ENCODE measurements around the gene INPP5A. TPM values are rescaled to one million over a fixed set of nuclear protein-coding genes. Genes with fewer than 3 reads are reported as not detected.

The INPP5A gene
- total and polyA plus RNA-seq, 4 donors: 34.7 to 43.5 (median 41.2) TPM

DNA sequence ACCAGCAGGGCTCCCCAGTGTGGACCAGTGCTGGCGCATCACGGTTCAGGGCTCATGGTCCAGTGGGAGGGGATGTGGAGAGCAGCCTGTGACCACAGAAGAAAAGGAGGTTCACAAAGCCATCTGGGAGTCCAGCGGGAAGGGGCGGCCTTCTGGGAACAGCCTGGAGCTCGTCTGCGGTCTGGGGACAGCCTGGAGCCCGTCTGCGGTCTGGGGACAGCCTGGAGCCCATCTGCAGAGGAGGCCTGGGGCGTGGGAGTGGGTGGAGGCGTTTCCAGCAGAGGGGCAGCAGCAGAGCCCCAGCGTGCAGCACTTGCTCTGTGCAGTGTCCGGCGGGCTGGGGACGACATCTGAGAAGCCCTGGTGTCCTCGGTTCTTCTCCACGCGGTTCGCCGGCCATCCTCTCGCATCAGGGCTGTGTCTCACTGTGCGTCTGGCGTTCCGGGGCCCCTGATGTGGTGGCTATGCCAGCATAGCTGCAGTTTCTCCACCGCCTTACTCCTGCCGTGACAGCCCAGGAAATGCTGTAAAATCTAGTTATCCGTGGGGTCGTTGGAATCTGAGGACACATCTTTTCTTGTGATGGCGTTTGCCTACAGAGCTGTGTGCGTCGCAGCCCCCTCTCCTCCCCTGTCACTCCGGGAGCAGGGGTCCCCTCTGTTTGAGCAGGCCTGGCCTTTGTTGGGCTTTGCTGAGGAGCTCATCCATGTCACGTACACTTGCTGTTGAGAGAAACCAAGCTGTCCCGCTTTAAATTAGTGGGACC lies 104.6 kb downstream of the INPP5A start:
- H3K4me3 ChIP-seq (ENCODE audit: low read depth, low read length): no peak overlapping the region
- H3K9me3 ChIP-seq (ENCODE audit: control insufficient read depth, insufficient read depth, low read length): no peaks in the 10 kb centered on the region
- peaks cover 29% of the 10 kb centered on the region for H3K36me3 ChIP-seq (ENCODE audit: control insufficient read depth, insufficient read depth, low read length)
- peaks cover 18% of the 10 kb centered on the region for H3K4me1 ChIP-seq (ENCODE audit: control insufficient read depth, insufficient read depth, low read length)
- H3K27ac ChIP-seq (ENCODE audit: low read depth, low read length): no peak overlapping the region
- DNase-seq (ENCODE audit: low read depth in 4 of 6, low spot score in 6 of 6): no peak
- no peaks in the 10 kb centered on the region for H3K27me3 ChIP-seq (ENCODE audit: control insufficient read depth, insufficient read depth, low read length)
- 83% methylated on average over 33 of the region's 33 CpGs for WGBS (ENCODE audit: insufficient coverage)

DNA sequence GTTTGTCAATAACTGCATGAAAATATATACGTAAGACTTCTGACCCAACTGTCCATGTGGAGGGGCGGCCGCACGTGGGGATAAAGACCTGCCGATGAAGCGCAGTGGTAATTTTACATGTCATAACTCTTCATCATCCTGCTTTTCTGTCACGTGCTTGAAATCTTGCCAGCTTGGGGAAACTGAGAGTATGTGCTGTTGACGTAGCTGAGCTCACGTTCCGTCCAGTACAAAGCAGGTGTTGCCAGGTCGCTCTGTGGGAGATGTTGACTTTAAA lies 105.1 kb downstream of the INPP5A start:
- Histone ChIP-seq H3K9me3 (ENCODE audit: control insufficient read depth, insufficient read depth, low read length) (no peaks in the 10 kb centered on the region), H3K4me1 (ENCODE audit: control insufficient read depth, insufficient read depth, low read length) (peaks cover 15% of the 10 kb centered on the region), H3K27me3 (ENCODE audit: control insufficient read depth, insufficient read depth, low read length) (no peaks in the 10 kb centered on the region), H3K4me3 (ENCODE audit: low read depth, low read length) (no peak overlapping the region), H3K36me3 (ENCODE audit: control insufficient read depth, insufficient read depth, low read length) (peaks cover 29% of the 10 kb centered on the region), H3K27ac (ENCODE audit: low read depth, low read length) (no peak overlapping the region)
- WGBS (ENCODE audit: insufficient coverage): 82% methylated on average over 5 of the region's 11 CpGs
- no peak for DNase-seq (ENCODE audit: low read depth in 4 of 6, low spot score in 6 of 6)

DNA sequence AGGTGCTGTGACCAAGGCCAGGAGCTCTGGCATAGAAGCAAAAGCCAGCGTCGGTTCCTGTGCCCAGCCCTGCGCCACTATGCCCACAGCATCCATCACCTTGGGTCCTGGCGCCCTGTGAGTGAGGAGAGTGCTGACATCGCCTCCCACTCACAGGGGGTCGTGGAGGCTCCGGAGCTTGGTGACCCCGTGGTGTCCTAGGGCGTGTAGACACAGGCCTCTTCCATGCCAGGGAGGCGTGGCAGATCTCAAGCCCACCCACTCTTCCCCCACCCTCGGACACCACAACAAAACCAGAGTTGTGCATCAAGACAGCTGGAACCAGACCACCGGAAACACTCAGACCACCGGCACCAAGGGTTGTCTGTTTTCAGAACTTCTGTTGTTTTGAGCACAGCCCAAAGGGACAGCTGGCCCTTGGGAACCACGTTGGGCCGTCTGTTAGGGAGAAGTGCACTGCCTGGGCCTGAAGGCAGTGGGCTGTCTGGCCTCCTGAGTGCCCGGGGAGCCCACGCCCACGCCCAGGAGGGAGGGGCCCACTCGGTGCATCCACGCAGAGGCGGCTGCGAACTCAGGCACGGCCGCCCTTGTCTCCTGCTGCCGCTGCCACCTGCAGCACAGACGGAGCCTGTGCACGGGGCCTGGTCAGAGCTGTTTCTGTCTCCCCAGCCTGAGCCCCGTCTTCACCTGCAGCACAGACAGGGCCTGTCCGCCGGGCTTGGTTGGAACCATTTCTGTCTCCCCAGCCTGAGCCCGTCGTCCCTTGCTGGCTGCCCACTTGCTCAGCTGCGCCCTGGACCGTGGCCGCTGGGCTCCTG lies 106.3 kb downstream of the INPP5A start:
- DNase-seq (ENCODE audit: low read depth in 4 of 6, low spot score in 6 of 6): no peak
- Histone ChIP-seq H3K4me1 (ENCODE audit: control insufficient read depth, insufficient read depth, low read length) (peaks cover 15% of the 10 kb centered on the region), H3K36me3 (ENCODE audit: control insufficient read depth, insufficient read depth, low read length) (peaks cover 32% of the 10 kb centered on the region), H3K4me3 (ENCODE audit: low read depth, low read length) (no peak overlapping the region), H3K9me3 (ENCODE audit: control insufficient read depth, insufficient read depth, low read length) (no peaks in the 10 kb centered on the region), H3K27ac (ENCODE audit: low read depth, low read length) (no peak overlapping the region), H3K27me3 (ENCODE audit: control insufficient read depth, insufficient read depth, low read length) (no peaks in the 10 kb centered on the region)
- 70% methylated on average over 33 of the region's 35 CpGs for WGBS (ENCODE audit: insufficient coverage)

DNA sequence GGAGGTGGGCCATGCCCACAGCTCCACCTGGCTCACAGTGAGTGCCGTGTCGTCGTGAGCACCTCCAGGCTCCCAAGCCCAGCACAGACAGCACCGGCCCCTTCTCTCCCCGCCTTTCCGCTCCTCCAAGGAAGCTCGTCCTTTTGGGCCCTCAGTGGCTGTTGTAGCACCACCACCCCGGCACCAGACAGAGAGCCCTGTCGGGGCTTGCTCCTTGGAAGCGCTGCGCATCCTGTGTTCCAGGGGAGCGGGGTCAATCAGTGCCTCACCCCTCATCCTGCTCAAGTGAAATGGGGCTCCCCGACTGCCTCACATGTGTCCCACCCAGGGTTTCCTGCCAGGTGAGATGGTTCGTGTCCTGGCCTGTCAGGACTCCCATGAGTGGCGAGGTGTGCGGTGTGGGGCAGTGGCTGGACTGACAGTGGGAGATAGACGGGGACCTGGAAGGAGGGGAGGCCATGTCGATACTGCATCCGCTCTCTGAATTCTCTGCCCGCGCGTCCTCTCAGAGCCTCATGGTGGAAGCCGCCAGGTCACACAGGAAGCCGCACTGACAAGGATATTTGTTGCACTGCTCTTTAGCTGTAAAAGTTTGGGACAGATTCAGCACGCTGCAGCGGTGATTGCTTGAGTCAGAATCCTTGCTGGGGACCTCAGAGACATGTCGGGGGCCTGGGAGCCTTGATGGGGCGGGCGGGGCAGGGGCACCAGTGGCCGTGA lies 107.1 kb downstream of the INPP5A start:
- Histone ChIP-seq H3K4me1 (ENCODE audit: control insufficient read depth, insufficient read depth, low read length) (peaks cover 19% of the 10 kb centered on the region), H3K36me3 (ENCODE audit: control insufficient read depth, insufficient read depth, low read length) (peaks cover 35% of the 10 kb centered on the region), H3K9me3 (ENCODE audit: control insufficient read depth, insufficient read depth, low read length) (no peaks in the 10 kb centered on the region), H3K27me3 (ENCODE audit: control insufficient read depth, insufficient read depth, low read length) (no peaks in the 10 kb centered on the region), H3K27ac (ENCODE audit: low read depth, low read length) (no peak overlapping the region), H3K4me3 (ENCODE audit: low read depth, low read length) (no peak overlapping the region)
- 92% methylated on average over 29 of the region's 30 CpGs for WGBS (ENCODE audit: insufficient coverage)
- no peak for DNase-seq (ENCODE audit: low read depth in 4 of 6, low spot score in 6 of 6)

DNA sequence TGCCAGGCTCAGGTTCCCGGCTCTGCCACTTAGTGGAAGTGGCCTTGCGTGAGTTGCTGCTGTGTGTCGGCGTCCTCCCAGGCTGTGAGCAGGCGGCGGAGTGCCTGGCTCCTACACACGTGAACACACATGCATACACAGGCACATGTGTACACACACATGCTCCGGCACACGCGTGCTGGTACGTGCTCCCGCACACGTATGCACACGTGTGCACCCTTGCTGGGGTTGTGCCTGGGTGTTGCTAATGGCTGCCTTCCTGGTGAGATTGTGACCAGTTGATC lies 107.6 kb downstream of the INPP5A start:
- H3K27me3 ChIP-seq (ENCODE audit: control insufficient read depth, insufficient read depth, low read length): no peaks in the 10 kb centered on the region
- no peak overlapping the region for H3K27ac ChIP-seq (ENCODE audit: low read depth, low read length)
- no peaks in the 10 kb centered on the region for H3K9me3 ChIP-seq (ENCODE audit: control insufficient read depth, insufficient read depth, low read length)
- peaks cover 40% of the 10 kb centered on the region for H3K36me3 ChIP-seq (ENCODE audit: control insufficient read depth, insufficient read depth, low read length)
- H3K4me1 ChIP-seq (ENCODE audit: control insufficient read depth, insufficient read depth, low read length): peaks cover 23% of the 10 kb centered on the region
- over 99% methylated on average over 14 of the region's 14 CpGs for WGBS (ENCODE audit: insufficient coverage)
- H3K4me3 ChIP-seq (ENCODE audit: low read depth, low read length): no peak overlapping the region
- no peak for DNase-seq (ENCODE audit: low read depth in 4 of 6, low spot score in 6 of 6)

DNA sequence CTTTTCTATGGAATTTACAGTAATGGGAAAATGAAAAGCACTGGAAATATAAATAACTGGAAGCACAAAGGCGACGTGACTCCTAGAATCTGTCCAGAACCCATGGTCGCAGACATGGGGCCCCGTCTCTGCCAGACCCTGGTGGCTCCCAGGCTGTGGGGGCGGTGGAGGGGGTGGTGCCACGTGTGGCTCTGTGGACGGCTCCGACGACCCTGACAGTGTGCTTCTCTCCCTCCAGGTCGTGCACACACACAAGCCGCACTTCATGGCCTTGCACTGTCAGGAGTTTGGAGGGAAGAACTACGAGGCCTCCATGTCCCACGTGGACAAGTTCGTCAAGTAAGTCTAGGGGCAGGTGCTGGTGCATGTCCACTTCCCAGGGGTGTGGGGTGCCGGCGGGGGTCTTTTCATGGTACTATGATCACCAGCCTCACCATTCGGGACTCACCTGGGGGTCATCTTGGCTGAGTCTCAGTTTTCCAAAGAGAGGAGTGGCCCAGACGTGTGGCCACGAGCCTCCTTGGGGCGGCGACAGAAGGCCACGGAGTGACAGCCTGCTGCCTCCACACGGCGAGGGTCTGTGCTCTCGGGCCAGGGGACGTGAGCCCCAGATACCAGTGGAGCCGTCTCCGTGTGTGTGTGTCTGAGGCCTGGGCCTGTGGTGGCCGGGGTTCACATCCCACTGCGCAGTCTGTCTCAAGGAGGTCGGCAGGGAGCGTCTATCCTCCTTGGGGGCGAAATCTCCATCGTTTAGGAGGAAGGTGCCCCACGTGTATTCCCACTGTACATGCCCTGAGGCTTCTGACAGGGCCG lies 108.2 kb downstream of the INPP5A start:
- Histone ChIP-seq H3K9me3 (ENCODE audit: control insufficient read depth, insufficient read depth, low read length) (no peaks in the 10 kb centered on the region), H3K27me3 (ENCODE audit: control insufficient read depth, insufficient read depth, low read length) (no peaks in the 10 kb centered on the region), H3K4me3 (ENCODE audit: low read depth, low read length) (no peak overlapping the region), H3K27ac (ENCODE audit: low read depth, low read length) (no peak overlapping the region), H3K36me3 (ENCODE audit: control insufficient read depth, insufficient read depth, low read length) (peaks cover 46% of the 10 kb centered on the region), H3K4me1 (ENCODE audit: control insufficient read depth, insufficient read depth, low read length) (peaks cover 23% of the 10 kb centered on the region)
- DNase-seq (ENCODE audit: low read depth in 4 of 6, low spot score in 6 of 6): no peak
- WGBS (ENCODE audit: insufficient coverage): 95% methylated on average over 35 of the region's 36 CpGs

DNA sequence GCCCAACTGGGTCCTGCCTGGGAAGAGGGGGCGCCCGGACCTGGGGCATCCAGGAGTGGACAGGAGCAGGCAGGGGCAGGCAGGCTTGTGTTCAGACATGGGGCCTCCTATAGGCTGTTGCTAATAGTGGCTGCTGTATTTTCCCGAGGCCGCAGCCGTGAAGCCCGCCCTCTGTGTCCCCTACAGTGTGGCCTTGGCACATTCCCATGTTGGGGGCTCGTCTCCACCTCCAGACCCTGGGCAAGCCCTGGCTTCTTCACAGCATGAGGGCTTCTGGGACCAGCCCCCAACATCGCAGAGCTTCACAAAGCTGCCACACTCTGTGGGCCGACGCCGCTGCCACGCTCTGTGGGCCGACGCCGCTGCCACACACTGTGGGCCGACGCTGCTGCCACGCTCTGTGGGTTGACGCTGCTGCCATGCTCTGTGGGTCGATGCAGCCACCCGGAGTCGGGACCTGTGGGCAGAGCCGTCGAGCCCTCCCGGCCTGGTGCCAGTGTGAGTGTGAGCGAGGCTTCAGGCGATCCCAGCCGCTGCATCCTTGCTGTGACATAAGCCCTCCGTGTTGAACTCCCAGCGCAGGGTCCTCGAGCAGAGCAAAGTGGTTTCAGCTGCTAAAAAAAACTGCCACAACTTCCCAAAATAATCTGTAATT lies 109.0 kb downstream of the INPP5A start:
- H3K4me3 ChIP-seq (ENCODE audit: low read depth, low read length): no peak overlapping the region
- H3K9me3 ChIP-seq (ENCODE audit: control insufficient read depth, insufficient read depth, low read length): no peaks in the 10 kb centered on the region
- H3K27me3 ChIP-seq (ENCODE audit: control insufficient read depth, insufficient read depth, low read length): no peaks in the 10 kb centered on the region
- DNase-seq (ENCODE audit: low read depth in 4 of 6, low spot score in 6 of 6): no peak
- 97% methylated on average over 30 of the region's 31 CpGs for WGBS (ENCODE audit: insufficient coverage)
- no peak overlapping the region for H3K27ac ChIP-seq (ENCODE audit: low read depth, low read length)
- peaks cover 53% of the 10 kb centered on the region for H3K36me3 ChIP-seq (ENCODE audit: control insufficient read depth, insufficient read depth, low read length)
- peaks cover 23% of the 10 kb centered on the region for H3K4me1 ChIP-seq (ENCODE audit: control insufficient read depth, insufficient read depth, low read length)

DNA sequence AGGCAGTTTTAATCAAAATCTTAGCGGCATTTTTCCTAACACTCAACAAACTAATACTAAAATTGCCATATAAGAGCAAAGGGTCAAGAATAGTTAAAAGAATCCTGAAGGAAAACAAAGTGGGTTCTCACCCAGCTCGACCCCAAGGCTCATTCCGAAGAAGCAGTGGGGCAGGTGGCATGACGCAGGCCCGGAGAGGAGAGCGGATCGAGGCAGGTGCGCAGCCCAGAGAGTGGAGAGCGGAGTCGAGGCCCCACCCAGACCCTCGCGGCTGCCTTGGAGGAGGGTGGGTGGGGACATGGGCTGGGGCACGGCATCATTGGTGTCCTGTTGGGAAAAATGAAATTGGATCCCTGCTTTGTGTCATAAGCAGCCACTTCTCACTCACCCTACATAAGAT lies 109.8 kb downstream of the INPP5A start:
- Histone ChIP-seq H3K4me3 (ENCODE audit: low read depth, low read length) (no peak overlapping the region), H3K4me1 (ENCODE audit: control insufficient read depth, insufficient read depth, low read length) (peaks cover 23% of the 10 kb centered on the region), H3K27me3 (ENCODE audit: control insufficient read depth, insufficient read depth, low read length) (no peaks in the 10 kb centered on the region), H3K9me3 (ENCODE audit: control insufficient read depth, insufficient read depth, low read length) (no peaks in the 10 kb centered on the region), H3K27ac (ENCODE audit: low read depth, low read length) (no peak overlapping the region), H3K36me3 (ENCODE audit: control insufficient read depth, insufficient read depth, low read length) (peaks cover 53% of the 10 kb centered on the region)
- WGBS (ENCODE audit: insufficient coverage): 98% methylated on average over 9 of the region's 13 CpGs
- DNase-seq (ENCODE audit: low read depth in 4 of 6, low spot score in 6 of 6): no peak
